ENCODE results near the gene SEPTIN8.

SEPTIN8 gene

GRCh38 chr5:132746592-132746953 is 30.5 kb downstream of the SEPTIN8 start:
- no peak for TF ChIP-seq CTCF (IDR thresholded peaks at IDR 0.05; ENCODE audit: extremely low read depth, missing control alignments)
- no peak for DNase-seq (ENCODE audit: low spot score)

- no peak for DNase-seq (ENCODE audit: low spot score)
- no peak for TF ChIP-seq CTCF (IDR thresholded peaks at IDR 0.05; ENCODE audit: extremely low read depth, missing control alignments)
Measured at GRCh38 chr5:132744659-132745058, 32.4 kb downstream of the SEPTIN8 start.

GRCh38 chr5:132742626-132743025 is 34.4 kb downstream of the SEPTIN8 start:
- DNase-seq (ENCODE audit: low spot score): no peak
- no peak for TF ChIP-seq CTCF (IDR thresholded peaks at IDR 0.05; ENCODE audit: extremely low read depth, missing control alignments)

- TF ChIP-seq CTCF (IDR thresholded peaks at IDR 0.05; ENCODE audit: extremely low read depth, missing control alignments): no peak
- no peak for DNase-seq (ENCODE audit: low spot score)
Measured at GRCh38 chr5:132742158-132742557, 34.9 kb downstream of the SEPTIN8 start.

- DNase-seq (ENCODE audit: low spot score): no peak
- TF ChIP-seq CTCF (IDR thresholded peaks at IDR 0.05; ENCODE audit: extremely low read depth, missing control alignments): no peak
Measured at GRCh38 chr5:132739232-132739631, 37.8 kb downstream of the SEPTIN8 start.

- no peak for DNase-seq (ENCODE audit: low spot score)
Measured at GRCh38 chr5:132737982-132738681, 38.9 kb downstream of the SEPTIN8 start.

More at GRCh38 chr5:132737982-132738681, 38.9 kb downstream of the SEPTIN8 start:
- TF ChIP-seq CTCF (IDR thresholded peaks at IDR 0.05; ENCODE audit: extremely low read depth, missing control alignments): no peak

Data from GM20000 (cell line).